Measurements from ENCODE around the gene ANXA8.

- TF ChIP-seq, protein P1, sequence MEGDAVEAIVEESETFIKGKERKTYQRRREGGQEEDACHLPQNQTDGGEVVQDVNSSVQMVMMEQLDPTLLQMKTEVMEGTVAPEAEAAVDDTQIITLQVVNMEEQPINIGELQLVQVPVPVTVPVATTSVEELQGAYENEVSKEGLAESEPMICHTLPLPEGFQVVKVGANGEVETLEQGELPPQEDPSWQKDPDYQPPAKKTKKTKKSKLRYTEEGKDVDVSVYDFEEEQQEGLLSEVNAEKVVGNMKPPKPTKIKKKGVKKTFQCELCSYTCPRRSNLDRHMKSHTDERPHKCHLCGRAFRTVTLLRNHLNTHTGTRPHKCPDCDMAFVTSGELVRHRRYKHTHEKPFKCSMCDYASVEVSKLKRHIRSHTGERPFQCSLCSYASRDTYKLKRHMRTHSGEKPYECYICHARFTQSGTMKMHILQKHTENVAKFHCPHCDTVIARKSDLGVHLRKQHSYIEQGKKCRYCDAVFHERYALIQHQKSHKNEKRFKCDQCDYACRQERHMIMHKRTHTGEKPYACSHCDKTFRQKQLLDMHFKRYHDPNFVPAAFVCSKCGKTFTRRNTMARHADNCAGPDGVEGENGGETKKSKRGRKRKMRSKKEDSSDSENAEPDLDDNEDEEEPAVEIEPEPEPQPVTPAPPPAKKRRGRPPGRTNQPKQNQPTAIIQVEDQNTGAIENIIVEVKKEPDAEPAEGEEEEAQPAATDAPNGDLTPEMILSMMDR (IDR thresholded peaks at IDR 0.05) = no peak
- no peak for TF ChIP-seq POLR2A (IDR thresholded peaks at IDR 0.05)
Observed at GRCh38 chr10:47425813-47426419, 58.0 kb downstream of the ANXA8 start.

All from ovary (tissue), 3 donors.